Activated CD4-positive, alpha-beta T cell treated with anti-CD3 and anti-CD28 coated beads for 36 hours (primary cell): ENCODE results near the gene TMEM178B. TPM values are rescaled to one million over a fixed set of nuclear protein-coding genes. Genes with fewer than 3 reads are reported as not detected.

Experiments
- ATAC-seq: fragments of 200-7000 bp; cut with Tn5 transposase; one replicate; pipeline ENCODE4 v1.10.0; 2021; ENCODE audit warnings: mild to moderate bottlenecking, moderate library complexity
- CTCF ChIA-PET: fragments of 350-600 bp; sonication (Branson Sonifier 250); formaldehyde crosslinking; loops from one replicate; lab custom pipeline; 2021; ENCODE audit warnings: antibody characterized with exemption; lab: Charles Lee
- POLR2A ChIA-PET: fragments of 350-600 bp; sonication (Branson Sonifier 250); formaldehyde crosslinking; loops from one replicate; lab custom pipeline; 2021; ENCODE audit warnings: antibody characterized with exemption, inconsistent platforms; lab: Charles Lee
- DNase-seq: peaks from one replicate; pipeline ENCODE4 v3.0.0-alpha.2; 2020
- H3K27ac Mint-ChIP-seq: one replicate; pipeline ENCODE4 v1.8.0; 2021; ENCODE audit warnings: mixed read lengths
- H3K27me3 Mint-ChIP-seq: one replicate; pipeline ENCODE4 v1.8.0; 2021; ENCODE audit warnings: mixed read lengths
- H3K36me3 Mint-ChIP-seq: one replicate; pipeline ENCODE4 v1.8.0; 2021; ENCODE audit warnings: low read depth, mixed read lengths
- H3K4me1 Mint-ChIP-seq: one replicate; pipeline ENCODE4 v1.8.0; 2021; ENCODE audit warnings: mixed read lengths
- H3K4me3 Mint-ChIP-seq: one replicate; pipeline ENCODE4 v1.8.0; 2021; ENCODE audit warnings: mild to moderate bottlenecking, moderate library complexity, mixed read lengths
- H3K9me3 Mint-ChIP-seq: one replicate; pipeline ENCODE4 v1.8.0; 2021; ENCODE audit warnings: low read depth, mixed read lengths
- intact Hi-C, 2 experiments: fragments of 100-400 bp; cut with DNase I in 1 of 2; cut with micrococcal nuclease in 1 of 2; formaldehyde crosslinking; loops; one replicate each; pipeline versions ENCODE4 v1.14.2 to v1.15.1; 2022 to 2024; cut with DNase I, micrococcal nuclease
- total RNA-seq, 2 experiments: library from RNA; stranded (reverse); gene quantifications; one replicate each; pipeline ENCODE4 v1.2.3, GENCODE V29; 2021

The TMEM178B gene
- total RNA-seq, 2 experiments from 2014 or later: 0.23 TPM

DNA sequence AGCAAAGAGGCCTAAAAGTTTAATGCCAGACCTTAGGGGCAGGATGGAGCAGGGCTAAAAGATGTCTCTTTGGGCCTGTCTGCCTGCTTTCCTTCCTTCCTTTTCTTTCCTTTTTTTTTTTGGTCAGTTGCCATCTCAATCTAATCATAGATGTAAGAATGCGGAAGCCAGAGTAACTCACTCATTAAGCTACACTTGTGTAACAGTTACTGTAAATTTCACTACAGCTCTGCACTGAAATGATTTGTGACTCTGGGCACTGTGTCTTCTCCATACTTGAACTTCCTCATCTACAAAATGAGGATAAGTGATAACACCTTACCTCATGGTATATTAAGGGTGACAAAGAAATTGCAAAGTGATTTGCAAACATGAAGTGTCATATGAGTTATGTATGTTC lies 401.8 kb downstream of the TMEM178B start:
- no peaks in the 10 kb centered on the region for H3K4me1 Mint-ChIP-seq
- no peaks in the 10 kb centered on the region for H3K36me3 Mint-ChIP-seq
- POLR2A ChIA-PET: no interaction called here
- no peak overlapping the region for H3K4me3 Mint-ChIP-seq
- CTCF ChIA-PET: interaction anchor here (0.6 kb wide), 1 partner anchor 197 kb away, joined by 3 read pairs; no protein-coding TSS in a partner anchor
- intact Hi-C loops: no loop called here
- no peak overlapping the region for H3K27ac Mint-ChIP-seq
- ATAC-seq (no peak), DNase-seq (no peak)
- H3K9me3 Mint-ChIP-seq: no peaks in the 10 kb centered on the region
- peaks cover 17% of the 10 kb centered on the region for H3K27me3 Mint-ChIP-seq

DNA sequence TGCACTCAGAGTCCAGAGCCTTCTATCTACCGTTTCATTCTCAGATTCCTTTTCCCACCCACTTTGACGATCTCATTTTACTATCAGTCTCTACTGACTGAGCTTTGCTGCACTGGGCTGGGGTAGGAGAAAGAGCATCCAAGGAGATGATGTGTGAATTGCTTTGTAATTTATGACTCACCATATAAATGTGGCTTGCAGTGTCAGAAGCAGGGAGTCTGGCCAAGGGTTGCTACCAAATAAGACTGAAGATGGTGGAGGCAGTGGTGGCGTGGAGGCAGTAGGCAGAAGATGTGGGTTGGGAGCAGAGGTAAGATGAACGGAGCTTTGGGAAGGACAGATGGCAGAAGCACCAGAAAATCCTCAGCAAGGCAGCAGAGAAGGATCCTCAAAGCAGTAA lies 404.0 kb downstream of the TMEM178B start:
- H3K4me1 Mint-ChIP-seq: no peaks in the 10 kb centered on the region
- no peaks in the 10 kb centered on the region for H3K9me3 Mint-ChIP-seq
- POLR2A ChIA-PET: no interaction called here
- H3K27me3 Mint-ChIP-seq: peaks cover 19% of the 10 kb centered on the region
- H3K4me3 Mint-ChIP-seq: no peak overlapping the region
- intact Hi-C loops: no loop called here
- DNase-seq: no peak
- no peaks in the 10 kb centered on the region for H3K36me3 Mint-ChIP-seq
- no peak for ATAC-seq
- no peak overlapping the region for H3K27ac Mint-ChIP-seq
- CTCF ChIA-PET: no interaction called here

DNA sequence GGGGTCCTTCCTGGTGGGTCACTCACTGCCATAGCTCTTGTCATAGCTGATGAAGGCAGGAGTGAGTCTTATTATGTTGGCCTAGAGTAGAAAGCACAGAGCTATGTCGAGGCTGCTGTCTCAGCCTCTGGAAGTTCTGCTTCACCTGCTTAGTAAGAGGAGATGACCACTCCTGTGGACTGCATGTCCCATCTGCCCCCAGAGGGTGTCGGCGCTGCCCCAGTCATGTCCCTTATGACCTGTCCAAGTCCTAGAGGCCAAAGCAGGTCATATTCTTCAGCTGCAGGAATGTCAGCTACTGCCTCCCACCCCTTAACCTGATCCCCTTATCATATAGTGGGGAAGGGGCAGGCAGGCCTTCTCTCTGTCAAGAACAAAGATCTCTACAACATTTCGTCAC lies 405.0 kb downstream of the TMEM178B start:
- H3K9me3 Mint-ChIP-seq: no peaks in the 10 kb centered on the region
- no peaks in the 10 kb centered on the region for H3K36me3 Mint-ChIP-seq
- ATAC-seq (no peak), DNase-seq (no peak)
- no peaks in the 10 kb centered on the region for H3K4me1 Mint-ChIP-seq
- intact Hi-C loops: no loop called here
- H3K4me3 Mint-ChIP-seq: no peak overlapping the region
- ChIA-PET POLR2A (no interaction called here), CTCF (no interaction called here)
- H3K27ac Mint-ChIP-seq: no peak overlapping the region
- H3K27me3 Mint-ChIP-seq: peaks cover 20% of the 10 kb centered on the region

- Mint-ChIP-seq H3K27me3 (peaks cover 19% of the 10 kb centered on the region), H3K4me1 (no peaks in the 10 kb centered on the region), H3K36me3 (no peaks in the 10 kb centered on the region), H3K27ac (no peak overlapping the region), H3K9me3 (no peaks in the 10 kb centered on the region), H3K4me3 (no peak overlapping the region)
- ChIA-PET POLR2A (no interaction called here), CTCF (interaction anchor here (0.6 kb wide), 1 partner anchor 666 kb away, joined by 3 read pairs; no protein-coding TSS in a partner anchor)
- no peak for DNase-seq
- ATAC-seq: no peak
- intact Hi-C loops: no loop called here
Measured at GRCh38 chr7:141480953-141481352, 407.1 kb downstream of the TMEM178B start.

DNA sequence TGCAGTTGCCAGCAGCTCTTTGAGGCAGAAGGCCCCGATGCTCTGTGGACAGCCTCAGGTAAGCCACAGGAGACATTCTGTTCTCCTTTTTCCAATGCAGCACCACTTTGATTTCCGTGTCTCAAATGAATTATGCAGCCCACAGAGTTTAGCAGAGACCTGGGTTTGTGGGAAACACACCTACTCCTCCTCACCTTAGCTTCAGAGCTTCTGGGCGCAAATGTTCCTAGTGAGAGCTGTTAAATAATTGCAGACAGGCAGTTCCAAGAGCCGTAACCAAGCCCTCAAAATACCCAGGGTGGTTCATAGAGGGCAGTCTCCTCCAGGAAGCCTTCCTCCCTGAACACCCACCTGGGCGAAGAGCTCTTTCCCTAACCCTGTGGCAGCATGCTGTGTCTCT lies 408.1 kb downstream of the TMEM178B start:
- Mint-ChIP-seq H3K27ac (no peak overlapping the region), H3K27me3 (peaks cover 20% of the 10 kb centered on the region), H3K4me1 (no peaks in the 10 kb centered on the region), H3K36me3 (no peaks in the 10 kb centered on the region), H3K4me3 (no peak overlapping the region), H3K9me3 (no peaks in the 10 kb centered on the region)
- intact Hi-C loops: no loop called here
- DNase-seq: no peak
- ChIA-PET POLR2A (no interaction called here), CTCF (interaction anchor here (0.7 kb wide), 1 partner anchor 9 kb away, joined by 3 read pairs; no protein-coding TSS in a partner anchor)
- ATAC-seq: no peak

GRCh38 chr7:141483044-141483443 lies 409.2 kb downstream of the TMEM178B start:
- Mint-ChIP-seq H3K4me3 (no peak overlapping the region), H3K27me3 (peaks cover 17% of the 10 kb centered on the region), H3K9me3 (no peaks in the 10 kb centered on the region), H3K27ac (no peak overlapping the region), H3K4me1 (no peaks in the 10 kb centered on the region), H3K36me3 (no peaks in the 10 kb centered on the region)
- DNase-seq (no peak), ATAC-seq (no peak)
- CTCF ChIA-PET: no interaction called here
- intact Hi-C loops: no loop called here
- POLR2A ChIA-PET: no interaction called here

DNA sequence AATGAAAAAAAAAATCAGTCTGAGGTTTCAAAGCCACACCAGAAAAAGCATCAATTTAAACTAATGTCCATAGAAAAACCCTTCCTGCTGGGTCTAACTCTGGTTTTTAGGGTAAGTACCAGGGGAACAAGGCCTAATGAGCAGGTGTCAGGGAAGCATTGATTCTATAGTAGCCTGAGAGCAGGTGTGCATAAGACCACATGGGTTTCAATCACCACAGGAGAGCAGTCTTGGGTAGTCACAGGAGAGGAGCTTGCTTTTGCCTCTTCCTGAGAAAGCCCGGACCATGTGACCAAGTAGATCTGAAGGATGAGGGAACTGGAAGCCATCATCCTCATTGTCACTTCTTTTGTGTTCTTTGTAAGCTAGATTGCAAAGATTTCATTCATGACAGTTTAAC lies 411.0 kb downstream of the TMEM178B start:
- H3K27ac Mint-ChIP-seq: no peak overlapping the region
- H3K4me3 Mint-ChIP-seq: no peak overlapping the region
- intact Hi-C loops: no loop called here
- H3K27me3 Mint-ChIP-seq: peaks cover 19% of the 10 kb centered on the region
- no peak for ATAC-seq
- POLR2A ChIA-PET: no interaction called here
- no peaks in the 10 kb centered on the region for H3K4me1 Mint-ChIP-seq
- no peaks in the 10 kb centered on the region for H3K36me3 Mint-ChIP-seq
- no peaks in the 10 kb centered on the region for H3K9me3 Mint-ChIP-seq
- CTCF ChIA-PET: no interaction called here
- DNase-seq: no peak

DNA sequence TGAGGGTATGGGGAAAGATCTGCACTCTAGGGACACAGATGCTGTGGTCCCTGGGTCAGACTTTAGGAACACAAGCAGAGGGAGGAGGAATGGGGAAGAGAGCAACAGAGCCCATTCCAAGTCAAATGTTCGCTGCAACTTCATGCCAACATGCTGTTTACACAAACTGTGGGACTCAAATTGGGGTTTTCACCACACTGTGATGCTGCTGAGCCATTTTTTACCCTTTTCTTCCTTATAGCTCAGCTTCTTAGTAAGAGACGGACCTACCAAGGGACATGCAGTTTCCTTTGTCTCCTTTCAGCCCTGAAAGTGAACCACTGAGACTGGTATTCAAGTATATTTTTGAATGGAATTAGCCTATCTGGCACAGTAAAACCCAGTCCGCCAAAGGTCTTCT lies 413.1 kb downstream of the TMEM178B start:
- Mint-ChIP-seq H3K27ac (no peak overlapping the region), H3K9me3 (no peaks in the 10 kb centered on the region), H3K4me3 (no peak overlapping the region), H3K27me3 (peaks cover 14% of the 10 kb centered on the region), H3K4me1 (no peaks in the 10 kb centered on the region), H3K36me3 (no peaks in the 10 kb centered on the region)
- ChIA-PET POLR2A (no interaction called here), CTCF (no interaction called here)
- ATAC-seq (no peak), DNase-seq (no peak)
- intact Hi-C loops: no loop called here

DNA sequence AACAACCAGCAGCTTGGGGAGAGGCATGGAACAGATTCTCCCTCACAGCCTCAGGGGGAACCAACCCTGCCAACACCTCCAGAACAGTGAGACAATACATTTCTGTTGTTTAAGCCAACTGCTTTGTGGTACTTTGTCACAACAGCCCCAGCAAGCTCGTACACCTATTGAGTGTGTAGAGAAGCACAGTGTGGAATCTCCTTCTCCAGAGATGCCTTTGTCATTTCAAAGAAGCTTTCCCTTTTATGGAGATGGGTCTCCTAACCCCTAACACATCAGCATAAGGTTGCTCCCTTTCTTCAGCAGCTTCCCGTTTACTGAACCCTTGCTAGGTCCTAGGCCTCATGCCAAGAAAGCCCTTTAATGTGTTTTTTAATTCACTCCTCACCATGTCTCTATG lies 416.6 kb downstream of the TMEM178B start:
- intact Hi-C loops: no loop called here
- ATAC-seq (no peak), DNase-seq (no peak)
- Mint-ChIP-seq H3K36me3 (no peaks in the 10 kb centered on the region), H3K4me1 (no peaks in the 10 kb centered on the region), H3K9me3 (no peaks in the 10 kb centered on the region), H3K27ac (no peak overlapping the region), H3K27me3 (peaks cover 18% of the 10 kb centered on the region), H3K4me3 (no peak overlapping the region)
- ChIA-PET CTCF (interaction anchor here (0.7 kb wide), 1 partner anchor 160 kb away, joined by 3 read pairs; no protein-coding TSS in a partner anchor), POLR2A (no interaction called here)

- DNase-seq (no peak), ATAC-seq (no peak)
- intact Hi-C loops: no loop called here
- POLR2A ChIA-PET: no interaction called here
- CTCF ChIA-PET: no interaction called here
- no peak overlapping the region for H3K27ac Mint-ChIP-seq
- no peaks in the 10 kb centered on the region for H3K36me3 Mint-ChIP-seq
- H3K9me3 Mint-ChIP-seq: no peaks in the 10 kb centered on the region
- H3K4me1 Mint-ChIP-seq: no peaks in the 10 kb centered on the region
- H3K4me3 Mint-ChIP-seq: no peak overlapping the region
- peaks cover 20% of the 10 kb centered on the region for H3K27me3 Mint-ChIP-seq
Measured at GRCh38 chr7:141495057-141495456, 421.2 kb downstream of the TMEM178B start.

GRCh38 chr7:141497391-141497790 lies 423.5 kb downstream of the TMEM178B start:
- Mint-ChIP-seq H3K4me3 (no peak overlapping the region), H3K27me3 (peaks cover 24% of the 10 kb centered on the region), H3K27ac (no peak overlapping the region), H3K9me3 (no peaks in the 10 kb centered on the region), H3K36me3 (no peaks in the 10 kb centered on the region), H3K4me1 (no peaks in the 10 kb centered on the region)
- ATAC-seq (no peak), DNase-seq (no peak)
- POLR2A ChIA-PET: no interaction called here
- CTCF ChIA-PET: interaction anchor here (1.1 kb wide), 1 partner anchor 36 kb away, joined by 3 read pairs; no protein-coding TSS in a partner anchor
- intact Hi-C loops: no loop called here

DNA sequence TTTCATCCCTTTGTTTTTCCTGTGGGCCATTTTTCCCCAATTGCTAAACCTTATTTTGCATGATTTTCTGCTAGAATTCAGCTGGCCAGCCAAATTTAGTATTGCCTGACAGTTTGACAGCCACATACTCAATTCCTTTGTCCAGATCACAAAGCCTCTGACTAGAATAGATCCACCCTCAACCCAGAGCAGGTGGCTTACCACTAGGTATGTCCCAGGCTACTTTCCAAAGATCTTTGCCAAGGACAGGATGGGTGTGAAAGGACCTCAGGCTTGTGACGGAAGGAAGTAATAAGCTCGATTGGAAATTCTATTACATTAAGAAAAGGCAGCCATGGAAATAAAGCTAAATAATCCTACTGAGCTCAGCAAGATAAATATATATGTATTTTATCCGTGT lies 426.7 kb downstream of the TMEM178B start:
- POLR2A ChIA-PET: no interaction called here
- no peak overlapping the region for H3K27ac Mint-ChIP-seq
- ATAC-seq: no peak
- intact Hi-C loops: no loop called here
- peaks cover 16% of the 10 kb centered on the region for H3K27me3 Mint-ChIP-seq
- no peak for DNase-seq
- H3K4me1 Mint-ChIP-seq: no peaks in the 10 kb centered on the region
- no peaks in the 10 kb centered on the region for H3K36me3 Mint-ChIP-seq
- CTCF ChIA-PET: no interaction called here
- no peak overlapping the region for H3K4me3 Mint-ChIP-seq
- no peaks in the 10 kb centered on the region for H3K9me3 Mint-ChIP-seq

GRCh38 chr7:141501451-141501850 lies 427.6 kb downstream of the TMEM178B start:
- Mint-ChIP-seq H3K27me3 (peaks cover 15% of the 10 kb centered on the region), H3K9me3 (no peaks in the 10 kb centered on the region), H3K4me1 (no peaks in the 10 kb centered on the region), H3K27ac (no peak overlapping the region), H3K4me3 (no peak overlapping the region), H3K36me3 (no peaks in the 10 kb centered on the region)
- intact Hi-C loops: no loop called here
- ChIA-PET POLR2A (no interaction called here), CTCF (no interaction called here)
- DNase-seq (no peak), ATAC-seq (no peak)
